Astrocyte of the cerebellum (primary cell): ENCODE measurements around the gene ARL1.

Source experiments
- DNase-seq: peaks from one replicate; pipeline ENCODE4 v3.0.0-alpha.2; 2011; ENCODE audit warnings: low read depth
- H3K4me3 ChIP-seq: 2 replicates; pipeline ENCODE4 v1.5.1; 2011; ENCODE audit warnings: mild to moderate bottlenecking, low read depth, low read length, moderate library complexity
- CTCF ChIP-seq: IDR thresholded peaks from 2 replicates; pipeline ENCODE4 v1.5.1; 2012; ENCODE audit warnings: low read length, low read depth, moderate library complexity, mild to moderate bottlenecking; ENCODE audit errors: missing control alignments
- in situ Hi-C: cut with HindIII; loops from 2 replicates; pipeline ENCODE4 v1.10.0; 2017; ENCODE audit warnings: low sequenced_read_pairs

Gene ARL1

GRCh38 chr12:101375573-101375972, 32.0 kb downstream of the ARL1 start:
- no peak for TF ChIP-seq CTCF
- in situ Hi-C loops, result no loop called here
- H3K4me3 ChIP-seq, result no peak overlapping the region
- no peak for DNase-seq

GRCh38 chr12:101372431-101372830, 35.1 kb downstream of the ARL1 start:
- in situ Hi-C loops, result no loop called here

GRCh38 chr12:101368016-101368415, 39.6 kb downstream of the ARL1 start:
- no peak for DNase-seq
- no peak for TF ChIP-seq CTCF
- H3K4me3 ChIP-seq, result no peak overlapping the region
- in situ Hi-C loops, result no loop called here

More at GRCh38 chr12:101372431-101372830, 35.1 kb downstream of the ARL1 start:
- no peak for DNase-seq
- no peak for TF ChIP-seq CTCF
- H3K4me3 ChIP-seq, result no peak overlapping the region

- no peak for DNase-seq
- in situ Hi-C loops, result no loop called here
- H3K4me3 ChIP-seq, result no peak overlapping the region
- no peak for TF ChIP-seq CTCF
Observed at GRCh38 chr12:101361455-101361854, 46.1 kb downstream of the ARL1 start.

- DNase-seq, result no peak
- no peak overlapping the region for H3K4me3 ChIP-seq
- no peak for TF ChIP-seq CTCF
- in situ Hi-C loops, result no loop called here
Observed at GRCh38 chr12:101356794-101357193, 50.8 kb downstream of the ARL1 start.

GRCh38 chr12:101351682-101352081, 55.9 kb downstream of the ARL1 start:
- no peak for DNase-seq
- TF ChIP-seq CTCF, result no peak
- in situ Hi-C loops, result no loop called here
- no peak overlapping the region for H3K4me3 ChIP-seq

- no peak overlapping the region for H3K4me3 ChIP-seq
- DNase-seq, result no peak
- TF ChIP-seq CTCF, result no peak
- in situ Hi-C loops, result no loop called here
Observed at GRCh38 chr12:101343893-101344292, 63.7 kb downstream of the ARL1 start.
